ENCODE data around the gene CDS2. TPM values are rescaled to one million over a fixed set of nuclear protein-coding genes. Genes with fewer than 3 reads are reported as not detected.

The CDS2 gene
- polyA plus RNA-seq, 1 donor from 2014 or later: 66.7 TPM

GRCh38 chr20:5122873-5123260 lies 3.9 kb upstream of the CDS2 start:
- Histone ChIP-seq H3K9ac (ENCODE audit: low read length) (no peak overlapping the region), H3K4me2 (ENCODE audit: low read length) (no peak overlapping the region), H3K36me3 (ENCODE audit: insufficient read depth, low read length) (no peaks in the 10 kb centered on the region), H2AFZ (ENCODE audit: low read depth, low read length) (no peak overlapping the region), H3K4me3 (ENCODE audit: low read length) (no peak overlapping the region), H3K9me2 (ENCODE audit: insufficient read depth, low read length) (no peaks in the 10 kb centered on the region), H4K20me1 (ENCODE audit: insufficient read depth) (peaks cover 9% of the 10 kb centered on the region), H3K9me3 (ENCODE audit: low read length) (no peaks in the 10 kb centered on the region), H3F3A (ENCODE audit: insufficient read depth, low read length, poor library complexity, severe bottlenecking) (peaks cover 4% of the 10 kb centered on the region), H3K79me2 (replicated peaks; ENCODE audit: insufficient read depth, low read length) (peaks cover 19% of the 10 kb centered on the region), H3K27ac (ENCODE audit: low read length) (no peak overlapping the region), H3K27me3 (ENCODE audit: insufficient read depth, low read depth, low read length) (no peaks in the 10 kb centered on the region)
- TF ChIP-seq TAF1 (IDR thresholded peaks at IDR 0.05; ENCODE audit: low read depth): no peak
- TF ChIP-seq MXI1 (conservative IDR thresholded peaks at IDR 0.05; ENCODE audit: poor library complexity, severe bottlenecking): no peak
- TF ChIP-seq RAD21 (conservative IDR thresholded peaks at IDR 0.05): no peak
- TF ChIP-seq CTCF (IDR thresholded peaks at IDR 0.05; ENCODE audit: poor library complexity, severe bottlenecking): no peak
- no peak for TF ChIP-seq SMC3 (conservative IDR thresholded peaks at IDR 0.05; ENCODE audit: poor library complexity)
- TF ChIP-seq POLR2AphosphoS5 (IDR thresholded peaks at IDR 0.05): no peak
- no peak for TF ChIP-seq REST (IDR thresholded peaks at IDR 0.05; ENCODE audit: borderline replicate concordance)
- TF ChIP-seq EZH2 (IDR thresholded peaks at IDR 0.05; ENCODE audit: borderline replicate concordance, insufficient read depth, low read length, poor library complexity, severe bottlenecking): no peak
- TF ChIP-seq EP300 (conservative IDR thresholded peaks at IDR 0.05; ENCODE audit: poor library complexity, severe bottlenecking): no peak

GRCh38 chr20:5127204-5127858 lies 523 bp downstream of the CDS2 start:
- Histone ChIP-seq H3K9me2 (ENCODE audit: insufficient read depth, low read length) (no peaks in the 10 kb centered on the region), H3K4me3 (ENCODE audit: low read length) (peak overlapping the region; percentile 91), H3F3A (ENCODE audit: insufficient read depth, low read length, poor library complexity, severe bottlenecking) (peaks cover 4% of the 10 kb centered on the region), H2AFZ (ENCODE audit: low read depth, low read length) (peak overlapping the region; percentile 74), H3K9me3 (ENCODE audit: low read length) (no peaks in the 10 kb centered on the region), H3K36me3 (ENCODE audit: insufficient read depth, low read length) (no peaks in the 10 kb centered on the region), H3K27ac (ENCODE audit: low read length) (peak overlapping the region; percentile 91), H3K79me2 (replicated peaks; ENCODE audit: insufficient read depth, low read length) (peaks cover 43% of the 10 kb centered on the region), H3K27me3 (ENCODE audit: insufficient read depth, low read depth, low read length) (no peaks in the 10 kb centered on the region), H3K9ac (ENCODE audit: low read length) (peak overlapping the region; percentile 92), H4K20me1 (ENCODE audit: insufficient read depth) (no peaks in the 10 kb centered on the region), H3K4me2 (ENCODE audit: low read length) (peak overlapping the region; percentile 95)
- TF ChIP-seq REST (IDR thresholded peaks at IDR 0.05; ENCODE audit: borderline replicate concordance) (no peak), MXI1 (conservative IDR thresholded peaks at IDR 0.05; ENCODE audit: poor library complexity, severe bottlenecking) (peak; percentile 2), SMC3 (conservative IDR thresholded peaks at IDR 0.05; ENCODE audit: poor library complexity) (no peak), EP300 (conservative IDR thresholded peaks at IDR 0.05; ENCODE audit: poor library complexity, severe bottlenecking) (peak; percentile 5), RAD21 (conservative IDR thresholded peaks at IDR 0.05) (no peak), POLR2AphosphoS5 (IDR thresholded peaks at IDR 0.05) (peak; percentile 49), TAF1 (IDR thresholded peaks at IDR 0.05; ENCODE audit: low read depth) (no peak)
